Measurements from ENCODE around the gene ZBTB7C. TPM values are rescaled to one million over a fixed set of nuclear protein-coding genes. Genes with fewer than 3 reads are reported as not detected.

Gene ZBTB7C
- total RNA-seq, 1 experiment from 2014 or later: 0.33 TPM

DNA sequence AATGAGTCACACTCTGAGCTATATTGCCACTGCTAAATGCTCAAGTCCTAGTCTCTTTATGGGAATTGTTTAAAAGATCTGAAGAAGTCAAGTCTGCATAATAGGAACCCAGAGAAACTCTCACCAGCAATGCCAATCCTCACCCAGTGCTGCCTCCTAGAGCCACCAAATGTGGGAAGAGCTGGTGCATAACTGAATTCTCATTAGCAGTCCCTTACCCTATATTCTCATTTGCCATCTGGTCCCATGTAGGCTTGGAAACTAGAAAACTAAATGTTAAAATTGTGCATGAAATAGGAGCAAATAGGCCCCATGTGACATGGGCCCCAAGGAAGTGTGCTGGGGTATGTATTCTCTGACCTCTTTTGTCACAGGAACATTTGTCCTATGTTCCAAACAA lies 254.4 kb downstream of the ZBTB7C start:
- Histone ChIP-seq H3K18ac (ENCODE audit: insufficient read length, low read depth, low read length) (no peak overlapping the region), H4K8ac (replicated peaks; ENCODE audit: insufficient read length, low read depth, low read length) (no peak overlapping the region), H3K4me2 (ENCODE audit: insufficient read depth, insufficient read length, low read length) (no peak overlapping the region), H2BK120ac (ENCODE audit: low read depth, low read length, poor library complexity, severe bottlenecking) (no peak overlapping the region), H2BK20ac (ENCODE audit: low read depth, low read length, poor library complexity, severe bottlenecking) (no peak overlapping the region), H3K4ac (ENCODE audit: low read depth, low read length) (no peak overlapping the region), H3K79me2 (ENCODE audit: insufficient read depth, low read length) (no peaks in the 10 kb centered on the region), H3K56ac (ENCODE audit: insufficient read length, low read depth, low read length) (no peak overlapping the region), H2AK5ac (ENCODE audit: insufficient read length, low read length) (no peak overlapping the region), H3K9ac (ENCODE audit: extremely low read depth, insufficient read length, low read length) (no peak overlapping the region), H3K14ac (ENCODE audit: insufficient read depth, low read length) (no peak overlapping the region), H3K79me1 (ENCODE audit: insufficient read depth, low read depth, low read length, poor library complexity, severe bottlenecking) (no peaks in the 10 kb centered on the region), H3T11ph (ENCODE audit: low read length) (no peak overlapping the region), H2BK15ac (ENCODE audit: low read depth, low read length) (no peak overlapping the region), H3K27me3 (ENCODE audit: insufficient read depth, low read length) (peaks cover 11% of the 10 kb centered on the region; the same call in 1 of the 2 replicates), H3K4me1 (ENCODE audit: insufficient read depth, low read length) (no peaks in the 10 kb centered on the region), H3K27ac (ENCODE audit: insufficient read length, low read depth, low read length) (no peak overlapping the region), H3K23ac (ENCODE audit: insufficient read length, low read depth, low read length) (no peak overlapping the region), H4K5ac (ENCODE audit: insufficient read length, low read depth, low read length) (no peak overlapping the region), H3K23me2 (ENCODE audit: insufficient read length, low read depth, low read length, poor library complexity, severe bottlenecking) (no peaks in the 10 kb centered on the region), H2BK5ac (ENCODE audit: insufficient read length, low read length) (no peak overlapping the region), H2AFZ (ENCODE audit: low read length) (no peak overlapping the region), H4K20me1 (ENCODE audit: control insufficient read depth, insufficient read depth, insufficient read length) (no peaks in the 10 kb centered on the region), H3K9me3 (ENCODE audit: control insufficient read depth, low read depth, low read length) (no peaks in the 10 kb centered on the region), H2BK12ac (ENCODE audit: insufficient read length, low read depth, low read length) (no peak overlapping the region), H4K91ac (ENCODE audit: insufficient read length, low read depth, low read length) (no peak overlapping the region)
- TF ChIP-seq, protein P1, sequence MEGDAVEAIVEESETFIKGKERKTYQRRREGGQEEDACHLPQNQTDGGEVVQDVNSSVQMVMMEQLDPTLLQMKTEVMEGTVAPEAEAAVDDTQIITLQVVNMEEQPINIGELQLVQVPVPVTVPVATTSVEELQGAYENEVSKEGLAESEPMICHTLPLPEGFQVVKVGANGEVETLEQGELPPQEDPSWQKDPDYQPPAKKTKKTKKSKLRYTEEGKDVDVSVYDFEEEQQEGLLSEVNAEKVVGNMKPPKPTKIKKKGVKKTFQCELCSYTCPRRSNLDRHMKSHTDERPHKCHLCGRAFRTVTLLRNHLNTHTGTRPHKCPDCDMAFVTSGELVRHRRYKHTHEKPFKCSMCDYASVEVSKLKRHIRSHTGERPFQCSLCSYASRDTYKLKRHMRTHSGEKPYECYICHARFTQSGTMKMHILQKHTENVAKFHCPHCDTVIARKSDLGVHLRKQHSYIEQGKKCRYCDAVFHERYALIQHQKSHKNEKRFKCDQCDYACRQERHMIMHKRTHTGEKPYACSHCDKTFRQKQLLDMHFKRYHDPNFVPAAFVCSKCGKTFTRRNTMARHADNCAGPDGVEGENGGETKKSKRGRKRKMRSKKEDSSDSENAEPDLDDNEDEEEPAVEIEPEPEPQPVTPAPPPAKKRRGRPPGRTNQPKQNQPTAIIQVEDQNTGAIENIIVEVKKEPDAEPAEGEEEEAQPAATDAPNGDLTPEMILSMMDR (conservative IDR thresholded peaks at IDR 0.05): no peak
- Mint-ChIP-seq H3K4me3 (no peak overlapping the region; a peak in 1 of 5 replicates), H3K9me3 (no peaks in the 10 kb centered on the region), H3K27me3 (ENCODE audit: low read depth) (peaks cover 51% of the 10 kb centered on the region), H3K36me3 (ENCODE audit: insufficient read depth in 1 of 3, low read depth in 3 of 3) (no peaks in the 10 kb centered on the region), H3K4me1 (0 out of 4 replicates have a peak, but pooled peaks cover 0 to 3% of the 10 kb centered on the region in 2 experiments), H3K27ac (no peak overlapping the region)
- DNase-seq: no peak

Data from H9 (cell line).